GM18520 (cell line): ENCODE results near the gene CX3CL1.

Experiments
- ATAC-seq: cut with Tn5 transposase; IDR thresholded peaks from one replicate; pipeline ENCODE4 v1.9.1; 2021; ENCODE audit not compliant: unreplicated experiment

Gene CX3CL1

GRCh38 chr16:57432989-57433388 is 60.7 kb downstream of the CX3CL1 start:
- ATAC-seq, result no peak

- no peak for ATAC-seq
Observed at GRCh38 chr16:57434003-57434402, 61.7 kb downstream of the CX3CL1 start.
